ENCODE results near the gene CFC1B.
"Not testable (repeated sequence)": the region's sequence is repeated elsewhere in the genome, so short reads cannot be mapped to it uniquely, and the experiment has no call there.

DNA sequence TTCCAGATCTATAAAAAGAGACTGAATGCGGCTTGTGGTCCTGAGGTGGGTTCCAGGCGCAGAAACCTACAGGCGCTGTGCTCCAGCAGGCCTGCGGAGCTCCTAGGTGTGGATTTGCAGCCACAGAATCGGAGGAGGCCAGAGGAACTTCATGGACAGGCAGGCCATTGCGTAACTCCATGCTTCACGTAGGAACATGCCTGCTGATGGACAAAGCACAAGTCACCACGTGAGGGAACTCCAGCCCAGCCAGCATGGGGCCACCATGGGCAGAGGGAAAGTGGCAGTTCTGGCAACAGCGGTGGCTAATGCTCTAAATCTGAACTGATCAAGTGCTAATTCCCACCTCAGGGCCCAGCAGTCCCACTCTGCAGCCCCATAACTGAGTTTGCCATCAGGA is 17.2 kb downstream of the CFC1B start:
- not testable (repeated sequence) for TF ChIP-seq EZH2 (IDR thresholded peaks at IDR 0.05; ENCODE audit: borderline replicate concordance, low read depth, low read length, severe bottlenecking)
- TF ChIP-seq, protein P1, sequence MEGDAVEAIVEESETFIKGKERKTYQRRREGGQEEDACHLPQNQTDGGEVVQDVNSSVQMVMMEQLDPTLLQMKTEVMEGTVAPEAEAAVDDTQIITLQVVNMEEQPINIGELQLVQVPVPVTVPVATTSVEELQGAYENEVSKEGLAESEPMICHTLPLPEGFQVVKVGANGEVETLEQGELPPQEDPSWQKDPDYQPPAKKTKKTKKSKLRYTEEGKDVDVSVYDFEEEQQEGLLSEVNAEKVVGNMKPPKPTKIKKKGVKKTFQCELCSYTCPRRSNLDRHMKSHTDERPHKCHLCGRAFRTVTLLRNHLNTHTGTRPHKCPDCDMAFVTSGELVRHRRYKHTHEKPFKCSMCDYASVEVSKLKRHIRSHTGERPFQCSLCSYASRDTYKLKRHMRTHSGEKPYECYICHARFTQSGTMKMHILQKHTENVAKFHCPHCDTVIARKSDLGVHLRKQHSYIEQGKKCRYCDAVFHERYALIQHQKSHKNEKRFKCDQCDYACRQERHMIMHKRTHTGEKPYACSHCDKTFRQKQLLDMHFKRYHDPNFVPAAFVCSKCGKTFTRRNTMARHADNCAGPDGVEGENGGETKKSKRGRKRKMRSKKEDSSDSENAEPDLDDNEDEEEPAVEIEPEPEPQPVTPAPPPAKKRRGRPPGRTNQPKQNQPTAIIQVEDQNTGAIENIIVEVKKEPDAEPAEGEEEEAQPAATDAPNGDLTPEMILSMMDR (IDR thresholded peaks at IDR 0.05; ENCODE audit: borderline replicate concordance, extremely low read depth, low read length, poor library complexity, severe bottlenecking), result not testable (repeated sequence)
